ENCODE measurements around the gene AIPL1.

AIPL1 gene

DNA sequence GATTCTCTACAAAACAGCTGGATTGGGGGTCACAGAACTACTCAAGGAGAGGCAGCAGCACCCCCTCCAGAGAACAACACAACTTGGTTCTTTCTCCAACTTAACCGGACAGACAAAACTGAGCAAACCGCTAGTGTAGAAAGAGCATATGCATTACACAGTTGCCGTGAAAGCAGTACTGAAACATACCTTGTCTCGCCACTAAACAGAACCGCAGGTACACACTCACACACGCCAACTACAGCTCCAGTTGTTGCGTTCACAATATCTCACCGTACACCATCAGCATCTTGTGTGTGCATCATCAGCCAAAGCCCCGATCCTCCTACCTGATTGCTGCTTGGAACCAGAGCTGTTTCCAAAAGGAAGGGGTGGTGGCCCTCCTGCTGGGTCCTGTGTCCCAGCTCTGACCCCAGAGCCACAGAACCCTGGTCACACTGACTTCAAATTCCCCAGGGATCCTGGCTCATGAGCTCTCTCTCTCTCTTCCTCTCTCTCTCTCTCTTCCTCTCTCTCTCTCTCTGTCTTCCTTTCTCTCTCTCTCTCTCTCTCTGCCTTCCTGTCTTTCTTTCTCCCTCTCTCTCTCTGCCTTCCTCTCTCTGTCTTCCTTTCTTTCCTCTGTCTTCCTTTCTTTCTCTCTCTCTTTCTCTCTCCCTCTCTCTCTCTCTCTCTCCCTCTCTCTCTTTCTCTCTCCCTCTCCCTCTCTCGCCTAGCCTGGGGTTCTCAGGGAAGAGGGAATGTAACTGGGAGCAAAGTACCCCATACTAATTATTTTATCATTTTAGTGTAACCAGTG lies 17.7 kb upstream of the AIPL1 start:
- peak; percentile 18 for DNase-seq
- no peak overlapping the region for H3K9ac ChIP-seq (ENCODE audit: low read length)
- no peak overlapping the region for H3K4me3 ChIP-seq (ENCODE audit: low read length)
- peaks cover 8% of the 10 kb centered on the region for H3K4me1 ChIP-seq (ENCODE audit: low read length)
- H3K79me2 ChIP-seq (ENCODE audit: low read length), result no peaks in the 10 kb centered on the region
- no peaks in the 10 kb centered on the region for H3K9me2 ChIP-seq (replicated peaks; ENCODE audit: insufficient read depth, low read length)
- H3F3A ChIP-seq (ENCODE audit: insufficient read depth, low read length), result no peaks in the 10 kb centered on the region; the same call in 1 of the 2 replicates
- no peaks in the 10 kb centered on the region for H3K36me3 ChIP-seq (replicated peaks; ENCODE audit: insufficient read depth, low read length)
- no peak overlapping the region for H2AFZ ChIP-seq (ENCODE audit: low read length)
- peaks cover 20% of the 10 kb centered on the region for H3K27me3 ChIP-seq (replicated peaks; ENCODE audit: insufficient read depth, low read length)
- no peaks in the 10 kb centered on the region for H3K9me3 ChIP-seq (replicated peaks; ENCODE audit: insufficient read depth, low read length)
- H3K4me2 ChIP-seq (ENCODE audit: low read depth, low read length), result no peak overlapping the region
- no peak for TF ChIP-seq CTCF (IDR thresholded peaks at IDR 0.05; ENCODE audit: low read length)
- H3K27ac ChIP-seq (ENCODE audit: low read length), result no peak overlapping the region
- H4K20me1 ChIP-seq (ENCODE audit: insufficient read depth, low read length), result no peaks in the 10 kb centered on the region

DNA sequence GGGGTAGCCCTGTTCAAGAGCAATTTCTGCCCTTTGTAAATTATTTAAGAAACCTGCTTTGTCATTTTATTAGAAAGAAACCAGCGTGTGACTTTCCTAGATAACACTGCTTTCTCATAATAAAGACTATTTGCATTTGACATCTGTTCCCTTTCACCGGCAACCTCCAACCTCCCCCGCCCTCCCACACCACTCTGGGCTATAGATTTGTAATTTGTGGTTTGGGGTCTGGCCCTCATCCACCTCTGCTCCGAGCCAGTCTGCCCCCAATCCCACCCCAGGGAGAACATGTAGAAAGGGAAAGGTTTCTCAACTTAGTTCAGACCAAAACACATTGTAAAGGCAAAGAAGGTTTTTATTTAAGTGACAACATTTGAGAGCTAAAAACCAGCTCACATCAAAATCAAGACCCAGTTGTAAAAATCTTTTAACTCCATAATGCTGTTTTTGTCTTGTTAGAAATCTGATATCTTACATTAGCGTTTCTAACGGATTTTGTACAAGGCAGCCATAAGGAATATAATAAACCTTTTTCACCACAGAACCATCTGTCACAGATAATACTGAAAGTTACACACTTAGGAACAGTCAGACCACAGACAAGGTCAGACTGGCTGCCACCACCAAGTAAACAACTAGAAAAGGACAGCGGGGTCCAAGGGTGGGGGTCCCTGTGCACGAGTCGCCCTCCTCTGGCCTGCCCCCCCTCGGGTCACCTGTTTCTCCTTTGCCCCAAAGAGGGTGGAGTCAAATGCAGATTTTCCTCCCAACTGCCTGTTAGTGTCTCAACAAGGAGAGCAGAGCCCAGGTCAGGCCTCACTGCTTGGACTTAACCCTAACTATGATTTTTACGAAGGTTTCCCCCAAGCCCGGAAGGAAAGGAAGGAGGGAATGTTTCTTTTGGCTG lies 16.3 kb upstream of the AIPL1 start:
- H3K4me2 ChIP-seq (ENCODE audit: low read depth, low read length), result no peak overlapping the region
- H3K9me3 ChIP-seq (replicated peaks; ENCODE audit: insufficient read depth, low read length), result no peaks in the 10 kb centered on the region
- no peaks in the 10 kb centered on the region; the same call in 1 of the 2 replicates for H3F3A ChIP-seq (ENCODE audit: insufficient read depth, low read length)
- no peaks in the 10 kb centered on the region for H3K79me2 ChIP-seq (ENCODE audit: low read length)
- no peak overlapping the region for H3K27ac ChIP-seq (ENCODE audit: low read length)
- H3K36me3 ChIP-seq (replicated peaks; ENCODE audit: insufficient read depth, low read length), result no peaks in the 10 kb centered on the region
- H3K4me3 ChIP-seq (ENCODE audit: low read length), result no peak overlapping the region
- H4K20me1 ChIP-seq (ENCODE audit: insufficient read depth, low read length), result no peaks in the 10 kb centered on the region
- DNase-seq, result no peak
- no peak overlapping the region for H3K9ac ChIP-seq (ENCODE audit: low read length)
- H2AFZ ChIP-seq (ENCODE audit: low read length), result no peak overlapping the region
- no peaks in the 10 kb centered on the region for H3K4me1 ChIP-seq (ENCODE audit: low read length)
- H3K9me2 ChIP-seq (replicated peaks; ENCODE audit: insufficient read depth, low read length), result no peaks in the 10 kb centered on the region
- H3K27me3 ChIP-seq (replicated peaks; ENCODE audit: insufficient read depth, low read length), result peaks cover 20% of the 10 kb centered on the region
- TF ChIP-seq EZH2phosphoT487 (IDR thresholded peaks at IDR 0.05; ENCODE audit: low read length), result no peak
- no peak for TF ChIP-seq CTCF (IDR thresholded peaks at IDR 0.05; ENCODE audit: low read length)
- no peak for TF ChIP-seq EZH2 (optimal IDR thresholded peaks at IDR 0.05; ENCODE audit: low read depth, low read length)

DNA sequence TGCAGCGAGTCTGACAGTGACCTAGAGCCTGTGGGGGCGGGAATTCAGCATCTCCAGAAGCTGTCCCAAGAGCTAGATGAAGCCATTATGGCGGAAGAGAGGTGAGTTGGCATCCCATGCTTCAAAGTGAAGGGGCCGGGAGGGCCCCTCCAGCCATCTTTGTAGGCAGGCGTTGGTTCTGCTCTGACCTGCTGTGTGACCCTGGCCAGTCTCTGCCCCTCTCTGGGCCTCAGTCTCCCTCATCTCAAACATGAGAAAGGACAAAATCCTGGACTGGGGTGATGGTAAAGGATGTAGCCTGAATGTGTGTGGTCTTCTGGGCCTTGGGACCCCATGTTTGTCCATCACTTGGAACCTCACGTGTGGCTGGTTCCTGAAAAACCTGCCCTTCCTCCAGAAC lies 14.4 kb upstream of the AIPL1 start:
- Histone ChIP-seq H3K4me1 (ENCODE audit: low read length) (no peaks in the 10 kb centered on the region), H3K4me3 (ENCODE audit: low read length) (no peak overlapping the region), H3K27me3 (replicated peaks; ENCODE audit: insufficient read depth, low read length) (peaks cover 10% of the 10 kb centered on the region; the same call in 1 of the 2 replicates), H4K20me1 (ENCODE audit: insufficient read depth, low read length) (no peaks in the 10 kb centered on the region), H3K9me3 (replicated peaks; ENCODE audit: insufficient read depth, low read length) (no peaks in the 10 kb centered on the region), H3K27ac (ENCODE audit: low read length) (no peak overlapping the region), H3K36me3 (replicated peaks; ENCODE audit: insufficient read depth, low read length) (no peaks in the 10 kb centered on the region), H2AFZ (ENCODE audit: low read length) (no peak overlapping the region), H3K9me2 (replicated peaks; ENCODE audit: insufficient read depth, low read length) (no peaks in the 10 kb centered on the region), H3F3A (ENCODE audit: insufficient read depth, low read length) (no peaks in the 10 kb centered on the region), H3K4me2 (ENCODE audit: low read depth, low read length) (no peak overlapping the region), H3K9ac (ENCODE audit: low read length) (no peak overlapping the region), H3K79me2 (ENCODE audit: low read length) (no peaks in the 10 kb centered on the region)
- DNase-seq, result no peak
- no peak for TF ChIP-seq EZH2phosphoT487 (IDR thresholded peaks at IDR 0.05; ENCODE audit: low read length)
- no peak for TF ChIP-seq EZH2 (optimal IDR thresholded peaks at IDR 0.05; ENCODE audit: low read depth, low read length)
- no peak for TF ChIP-seq CTCF (IDR thresholded peaks at IDR 0.05; ENCODE audit: low read length)
